Transverse colon (tissue), 4 donors: Measurements from ENCODE around the gene GRIPAP1.

Experiments
- CTCF ChIP-seq, 5 experiments: fragments of 200-600 bp in 3 of 5; fragments of 450-650 bp in 2 of 5; sonication (generic) in 3 of 5; IDR thresholded peaks; 1 replicate in 2 of 5; 2 replicates in 3 of 5; pipeline ENCODE4 v1.5.1; 2016 to 2017; ENCODE audit warnings: antibody characterized with exemption in 5 of 5, inconsistent platforms in 3 of 5, mild to moderate bottlenecking in 2 of 5, moderate library complexity in 1 of 5
- EP300 ChIP-seq: sonication (generic); formaldehyde crosslinking; IDR thresholded peaks from one replicate; pipeline ENCODE4 v1.6.1; 2017; ENCODE audit warnings: antibody characterized with exemption, low read depth
- POLR2A ChIP-seq: fragments of 450-650 bp; IDR thresholded peaks from one replicate; pipeline ENCODE4 v1.6.1; 2016; ENCODE audit warnings: antibody characterized with exemption, mild to moderate bottlenecking, moderate library complexity
- POLR2AphosphoS5 ChIP-seq, 3 donors: sonication (generic); formaldehyde crosslinking; IDR thresholded peaks; one replicate each; pipeline ENCODE4 v1.6.1; 2016; ENCODE audit warnings: antibody characterized with exemption in 3 of 3

GRCh38 chrX:48971249-48972219, 30.5 kb downstream of the GRIPAP1 start, which contains the start of gene KCND1:
- TF ChIP-seq CTCF (IDR thresholded peaks at IDR 0.05) (no peak), POLR2AphosphoS5 (IDR thresholded peaks at IDR 0.05) (no peak), POLR2A (no peak), EP300 (no peak)
